Stimulated activated CD8-positive, alpha-beta memory T cell treated with anti-CD3 and anti-CD28 coated beads, Interleukin-15, amount 100 ng/mL, for 4 hours (primary cell): ENCODE measurements around the gene SPARC.
"Not testable (repeated sequence)": the region's sequence is repeated elsewhere in the genome, so short reads cannot be mapped to it uniquely, and the experiment has no call there.

Experiments used
- DNase-seq, 2 donors: peaks; one replicate each; pipeline ENCODE4 v3.0.0-alpha.2; 2020; ENCODE audit warnings: low read depth in 2 of 2

The SPARC gene

GRCh38 chr5:151700820-151701219 is 14.1 kb upstream of the SPARC start:
- DNase-seq: no peak

- no peak for DNase-seq
Measured at GRCh38 chr5:151700296-151700695, 13.6 kb upstream of the SPARC start.

- no peak for DNase-seq
Measured at GRCh38 chr5:151699071-151699901, 12.6 kb upstream of the SPARC start.

GRCh38 chr5:151698081-151698480 is 11.4 kb upstream of the SPARC start:
- not testable (repeated sequence) for DNase-seq

GRCh38 chr5:151697452-151697851 is 10.7 kb upstream of the SPARC start:
- no peak for DNase-seq

- DNase-seq: no peak
Measured at GRCh38 chr5:151696470-151697061, 9.9 kb upstream of the SPARC start.

GRCh38 chr5:151695464-151695863 is 8.7 kb upstream of the SPARC start:
- DNase-seq: no peak

GRCh38 chr5:151694035-151694485 is 7.3 kb upstream of the SPARC start:
- no peak for DNase-seq

GRCh38 chr5:151692312-151692711 is 5.6 kb upstream of the SPARC start:
- no peak for DNase-seq

GRCh38 chr5:151691706-151692105 is 5.0 kb upstream of the SPARC start:
- no peak for DNase-seq

GRCh38 chr5:151689591-151689990 is 2.9 kb upstream of the SPARC start:
- not testable (repeated sequence) for DNase-seq

- DNase-seq: no peak
Measured at GRCh38 chr5:151688436-151688835, 1.7 kb upstream of the SPARC start.

- no peak for DNase-seq
Measured at GRCh38 chr5:151685749-151686673, 704 bp downstream of the SPARC start.

- DNase-seq: no peak
Measured at GRCh38 chr5:151684690-151685361, 1.9 kb downstream of the SPARC start.

- DNase-seq: no peak
Measured at GRCh38 chr5:151683986-151684588, 2.6 kb downstream of the SPARC start.

- DNase-seq: no peak
Measured at GRCh38 chr5:151683444-151683843, 3.3 kb downstream of the SPARC start.

- no peak for DNase-seq
Measured at GRCh38 chr5:151682751-151683331, 3.9 kb downstream of the SPARC start.

- no peak for DNase-seq
Measured at GRCh38 chr5:151682240-151682639, 4.5 kb downstream of the SPARC start.

- DNase-seq: no peak
Measured at GRCh38 chr5:151680944-151681427, 5.7 kb downstream of the SPARC start.

- DNase-seq: not testable (repeated sequence)
Measured at GRCh38 chr5:151680156-151680505, 6.6 kb downstream of the SPARC start.
